ENCODE measurements around the gene SHISA4.
"Not testable (repeated sequence)": the region's sequence is repeated elsewhere in the genome, so short reads cannot be mapped to it uniquely, and the experiment has no call there.

SHISA4 gene

GRCh38 chr1:201933840-201934430 is 45.2 kb downstream of the SHISA4 start:
- DNase-seq = peak; percentile 58

DNA sequence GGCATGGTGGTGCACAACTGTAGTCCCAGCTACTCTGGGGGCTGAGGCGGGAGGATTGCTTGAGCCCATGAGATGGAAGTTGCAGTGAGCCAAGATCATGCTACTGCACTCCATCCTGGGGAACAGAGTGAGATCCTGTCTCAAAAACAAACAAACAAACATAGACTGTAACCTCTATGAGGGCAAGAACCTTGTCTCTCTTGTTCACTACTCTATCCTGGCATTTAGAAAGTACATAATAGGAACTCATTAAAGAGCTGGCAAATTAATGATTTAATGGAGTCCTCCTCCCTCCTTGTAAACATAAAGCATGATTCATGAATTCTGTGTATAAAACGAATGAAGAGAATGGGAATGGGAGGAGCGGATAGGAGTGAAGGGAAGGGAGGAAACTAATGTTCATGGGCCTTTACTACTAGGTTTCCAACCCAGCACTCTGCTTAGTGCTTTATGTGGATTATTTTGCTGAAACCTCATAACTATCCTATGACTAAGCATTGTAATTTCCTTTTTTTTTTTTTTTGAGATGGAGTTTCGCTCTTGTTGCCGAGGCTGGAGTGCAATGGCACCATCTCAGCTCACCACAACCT is 49.0 kb downstream of the SHISA4 start:
- DNase-seq = no peak

DNA sequence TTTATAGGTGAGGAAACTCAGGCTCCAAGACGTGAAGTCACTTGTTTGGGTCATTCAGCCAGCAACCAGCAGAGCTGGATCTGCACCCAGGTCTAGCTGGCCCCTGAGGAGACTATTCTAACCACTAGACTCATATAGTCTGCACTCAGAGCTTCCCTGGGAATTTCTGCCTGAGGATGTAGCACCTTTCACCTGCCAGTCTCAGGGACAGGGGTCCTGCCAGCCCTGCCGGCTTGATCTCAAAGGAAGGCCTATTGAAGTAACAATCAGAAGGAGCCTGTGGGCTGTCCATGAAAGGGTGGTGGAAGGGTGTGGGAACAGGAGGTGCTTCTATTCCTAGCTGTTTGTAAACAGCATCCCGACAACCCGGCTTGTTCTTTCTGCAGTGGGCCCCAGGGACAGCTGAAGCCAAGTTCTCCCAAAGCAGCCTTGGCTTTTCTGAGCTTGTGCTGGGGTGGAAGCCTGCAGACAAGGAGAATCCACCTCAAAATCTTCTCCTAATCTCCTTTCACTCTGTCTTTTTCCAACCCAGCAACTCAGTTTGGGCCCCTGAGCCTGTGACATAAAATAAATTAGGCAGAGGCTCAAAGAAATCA is 49.8 kb downstream of the SHISA4 start:
- no peak for DNase-seq

GRCh38 chr1:201939148-201939547 is 50.5 kb downstream of the SHISA4 start:
- DNase-seq = no peak

GRCh38 chr1:201939574-201939973 is 50.9 kb downstream of the SHISA4 start:
- DNase-seq = no peak

- not testable (repeated sequence) for DNase-seq
Observed at GRCh38 chr1:201940316-201940715, 51.6 kb downstream of the SHISA4 start.

- DNase-seq = peak; percentile 64
Observed at GRCh38 chr1:201941420-201942128, 52.9 kb downstream of the SHISA4 start.

- DNase-seq = no peak
Observed at GRCh38 chr1:201942129-201942495, 53.4 kb downstream of the SHISA4 start.
